ENCODE measurements around the gene DDX43. TPM values are rescaled to one million over a fixed set of nuclear protein-coding genes. Genes with fewer than 3 reads are reported as not detected.

Gene DDX43
- total and polyA plus RNA-seq, 4 donors, result 0.13 to 0.75 (median 0.22) TPM

- no peaks in the 10 kb centered on the region for H3K4me1 ChIP-seq (ENCODE audit: control insufficient read depth in 4 of 4, insufficient read depth in 4 of 4, low read length in 3 of 4)
- TF ChIP-seq MAX (IDR thresholded peaks at IDR 0.05) (no peak), YY1 (IDR thresholded peaks at IDR 0.05) (no peak), GABPA (IDR thresholded peaks at IDR 0.05 in 1 of 2, conservative IDR thresholded peaks at IDR 0.05 in 1 of 2) (no peak), ATF3 (IDR thresholded peaks at IDR 0.05) (no peak), FOXA2 (IDR thresholded peaks at IDR 0.05) (no peak), SP1 (IDR thresholded peaks at IDR 0.05) (no peak)
Observed at GRCh38 chr6:73395875-73396274, 1.2 kb downstream of the DDX43 start.

GRCh38 chr6:73400656-73401055 lies 6.0 kb downstream of the DDX43 start:
- no peaks in the 10 kb centered on the region for H3K4me1 ChIP-seq (ENCODE audit: control insufficient read depth in 4 of 4, insufficient read depth in 4 of 4, low read length in 3 of 4)
- no peak overlapping the region for H3K9ac ChIP-seq (ENCODE audit: low read depth in 1 of 2, low read length in 2 of 2)
- no peaks in the 10 kb centered on the region for H3K9me3 ChIP-seq (ENCODE audit: control insufficient read depth in 4 of 4, low read length in 3 of 4)
- no peak overlapping the region for H3K27ac ChIP-seq (ENCODE audit: low read depth in 1 of 2, low read length in 2 of 2)
- no peaks in the 10 kb centered on the region for H3K27me3 ChIP-seq (ENCODE audit: control insufficient read depth in 4 of 4, insufficient read depth in 4 of 4, low read length in 3 of 4)
- no peak for DNase-seq (ENCODE audit: low spot score)
- TF ChIP-seq SP1 (IDR thresholded peaks at IDR 0.05) (no peak), CTCF (IDR thresholded peaks at IDR 0.05; ENCODE audit: low read depth, low read length, missing input control) (no peak), GABPA (IDR thresholded peaks at IDR 0.05 in 1 of 2, conservative IDR thresholded peaks at IDR 0.05 in 1 of 2) (no peak), RAD21 (IDR thresholded peaks at IDR 0.05) (no peak), HNF4A (conservative IDR thresholded peaks at IDR 0.05) (no peak), EGR1 (IDR thresholded peaks at IDR 0.05; ENCODE audit: low read depth in 2 of 2) (no peak), FOXA2 (IDR thresholded peaks at IDR 0.05) (no peak), MAX (IDR thresholded peaks at IDR 0.05) (no peak), FOXA1 (IDR thresholded peaks at IDR 0.05) (no peak), NR2F2 (IDR thresholded peaks at IDR 0.05) (no peak), TAF1 (conservative IDR thresholded peaks at IDR 0.05) (no peak), RXRA (IDR thresholded peaks at IDR 0.05) (no peak), ATF3 (IDR thresholded peaks at IDR 0.05) (no peak), HNF4G (IDR thresholded peaks at IDR 0.05) (no peak), ZBTB33 (IDR thresholded peaks at IDR 0.05) (no peak), YY1 (IDR thresholded peaks at IDR 0.05) (no peak)
- no peaks in the 10 kb centered on the region for H3K36me3 ChIP-seq (ENCODE audit: control insufficient read depth in 4 of 4, insufficient read depth in 3 of 4, low read depth in 1 of 4, low read length in 3 of 4)
- no peak overlapping the region for H3K4me3 ChIP-seq (ENCODE audit: low read depth in 1 of 3, low read length in 3 of 3)

More at GRCh38 chr6:73395875-73396274, 1.2 kb downstream of the DDX43 start:
- 96% methylated on average over 10 of the region's 10 CpGs for WGBS
- Histone ChIP-seq H3K9ac (ENCODE audit: low read depth in 1 of 2, low read length in 2 of 2) (no peak overlapping the region), H3K36me3 (ENCODE audit: control insufficient read depth in 4 of 4, insufficient read depth in 3 of 4, low read depth in 1 of 4, low read length in 3 of 4) (no peaks in the 10 kb centered on the region), H3K27me3 (ENCODE audit: control insufficient read depth in 4 of 4, insufficient read depth in 4 of 4, low read length in 3 of 4) (no peaks in the 10 kb centered on the region), H3K9me3 (ENCODE audit: control insufficient read depth in 4 of 4, low read length in 3 of 4) (peaks cover 0 to 3% (median 0%) of the 10 kb centered on the region in 4 donors), H3K27ac (ENCODE audit: low read depth in 1 of 2, low read length in 2 of 2) (no peak overlapping the region), H3K4me3 (ENCODE audit: low read depth in 1 of 3, low read length in 3 of 3) (no peak overlapping the region)
- no peak for DNase-seq (ENCODE audit: low spot score)

All from liver (tissue), 9 donors.